ENCODE results near the gene EZH1. TPM values are rescaled to one million over a fixed set of nuclear protein-coding genes. Genes with fewer than 3 reads are reported as not detected.

EZH1 gene
- total RNA-seq, 4 donors from 2014 or later = 32.7 to 71.9 (median 43.9) TPM

GRCh38 chr17:42694524-42694923, 50.3 kb downstream of the EZH1 start:
- no peak for DNase-seq (ENCODE audit: low spot score in 2 of 2)
- H3K4me3 ChIP-seq (ENCODE audit: low read depth, poor library complexity, severe bottlenecking) = no peak overlapping the region
- whole genome bisulfite sequencing, 2 donors = 89 to 96% methylated on average over 3 of the region's 3 CpGs
- TF ChIP-seq, protein P1, sequence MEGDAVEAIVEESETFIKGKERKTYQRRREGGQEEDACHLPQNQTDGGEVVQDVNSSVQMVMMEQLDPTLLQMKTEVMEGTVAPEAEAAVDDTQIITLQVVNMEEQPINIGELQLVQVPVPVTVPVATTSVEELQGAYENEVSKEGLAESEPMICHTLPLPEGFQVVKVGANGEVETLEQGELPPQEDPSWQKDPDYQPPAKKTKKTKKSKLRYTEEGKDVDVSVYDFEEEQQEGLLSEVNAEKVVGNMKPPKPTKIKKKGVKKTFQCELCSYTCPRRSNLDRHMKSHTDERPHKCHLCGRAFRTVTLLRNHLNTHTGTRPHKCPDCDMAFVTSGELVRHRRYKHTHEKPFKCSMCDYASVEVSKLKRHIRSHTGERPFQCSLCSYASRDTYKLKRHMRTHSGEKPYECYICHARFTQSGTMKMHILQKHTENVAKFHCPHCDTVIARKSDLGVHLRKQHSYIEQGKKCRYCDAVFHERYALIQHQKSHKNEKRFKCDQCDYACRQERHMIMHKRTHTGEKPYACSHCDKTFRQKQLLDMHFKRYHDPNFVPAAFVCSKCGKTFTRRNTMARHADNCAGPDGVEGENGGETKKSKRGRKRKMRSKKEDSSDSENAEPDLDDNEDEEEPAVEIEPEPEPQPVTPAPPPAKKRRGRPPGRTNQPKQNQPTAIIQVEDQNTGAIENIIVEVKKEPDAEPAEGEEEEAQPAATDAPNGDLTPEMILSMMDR (IDR thresholded peaks at IDR 0.05) = no peak
- TF ChIP-seq POLR2A (IDR thresholded peaks at IDR 0.05) = no peak
- intact Hi-C loops (cut with DNase I; ENCODE audit: low total_unique reads) = no loop called here

- 89% methylated on average over 11 of the region's 11 CpGs for WGBS, 2 donors
- no peak overlapping the region for H3K4me3 ChIP-seq (ENCODE audit: low read depth, poor library complexity, severe bottlenecking)
- TF ChIP-seq, protein P1 (IDR thresholded peaks at IDR 0.05) = no peak
- intact Hi-C loops (cut with DNase I; ENCODE audit: low total_unique reads) = no loop called here
- DNase-seq (ENCODE audit: low spot score in 2 of 2) = no peak
These were observed 52.4 kb downstream of the EZH1 start for GRCh38 chr17:42692489-42692888.

- no peak for DNase-seq (ENCODE audit: low spot score in 2 of 2)
- TF ChIP-seq, protein P1 (IDR thresholded peaks at IDR 0.05) = no peak
- TF ChIP-seq POLR2A (IDR thresholded peaks at IDR 0.05) = no peak
- 90 to 91% methylated on average over 12 of the region's 12 CpGs for WGBS, 2 donors
- intact Hi-C loops (cut with DNase I; ENCODE audit: low total_unique reads) = no loop called here
- no peak overlapping the region for H3K4me3 ChIP-seq (ENCODE audit: low read depth, poor library complexity, severe bottlenecking)
These were observed 53.8 kb downstream of the EZH1 start for GRCh38 chr17:42691021-42691545.

- intact Hi-C loops (cut with DNase I; ENCODE audit: low total_unique reads) = no loop called here
- no peak for DNase-seq (ENCODE audit: low spot score in 2 of 2)
- WGBS, 2 donors = 78 to 91% methylated on average over 10 of the region's 10 CpGs
- TF ChIP-seq POLR2A (IDR thresholded peaks at IDR 0.05) = no peak
- no peak overlapping the region for H3K4me3 ChIP-seq (ENCODE audit: low read depth, poor library complexity, severe bottlenecking)
These were observed 54.2 kb downstream of the EZH1 start for GRCh38 chr17:42690596-42690995.

DNA sequence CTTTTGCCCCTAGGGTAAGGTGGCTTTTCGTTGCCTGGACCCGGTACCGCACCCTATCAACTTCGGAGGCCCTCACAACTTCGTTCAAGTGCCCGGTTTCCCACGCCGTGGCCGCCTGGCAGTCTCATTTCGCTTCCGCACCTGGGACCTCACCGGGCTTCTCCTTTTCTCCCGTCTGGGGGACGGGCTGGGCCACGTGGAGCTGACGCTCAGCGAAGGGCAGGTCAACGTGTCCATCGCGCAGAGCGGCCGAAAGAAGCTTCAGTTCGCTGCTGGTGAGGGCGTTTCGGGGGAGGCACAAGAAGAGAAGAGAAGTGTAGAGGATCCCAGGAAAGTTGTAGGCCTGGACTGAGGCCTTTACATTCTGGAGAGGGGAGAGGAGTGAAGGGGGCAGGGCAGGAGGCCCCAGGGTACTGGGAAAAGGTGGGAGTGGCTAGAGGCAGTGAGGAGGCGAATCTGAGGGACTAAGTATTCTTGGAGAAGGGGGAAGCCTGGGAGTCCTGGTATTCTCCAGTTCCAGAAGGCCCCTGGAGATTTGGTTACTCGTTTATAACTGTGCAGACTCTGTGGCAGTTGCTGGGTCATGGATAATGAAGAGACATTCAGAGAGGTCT, 57.0 kb downstream of the EZH1 start:
- H3K4me3 ChIP-seq (ENCODE audit: low read depth, poor library complexity, severe bottlenecking) = no peak overlapping the region
- DNase-seq (ENCODE audit: low spot score in 2 of 2) = no peak
- TF ChIP-seq, protein P1 (IDR thresholded peaks at IDR 0.05) = no peak
- TF ChIP-seq POLR2A (IDR thresholded peaks at IDR 0.05) = no peak
- WGBS, 2 donors = 81 to 83% methylated on average over 27 of the region's 27 CpGs
- intact Hi-C loops (cut with DNase I; ENCODE audit: low total_unique reads) = loop anchor here (10.0 kb wide), 1 partner anchor 113 kb away; the partner anchor contains the start of gene PSMC3IP

GRCh38 chr17:42686520-42687128, 58.2 kb downstream of the EZH1 start:
- no peak for DNase-seq (ENCODE audit: low spot score in 2 of 2)
- intact Hi-C loops (cut with DNase I; ENCODE audit: low total_unique reads) = loop anchor here (10.0 kb wide), 1 partner anchor 112 kb away; the partner anchor contains the start of gene PSMC3IP
- no peak for TF ChIP-seq POLR2A (IDR thresholded peaks at IDR 0.05)
- TF ChIP-seq, protein P1 (IDR thresholded peaks at IDR 0.05) = no peak
- H3K4me3 ChIP-seq (ENCODE audit: low read depth, poor library complexity, severe bottlenecking) = no peak overlapping the region
- WGBS, 2 donors = 80 to 82% methylated on average over 32 of the region's 32 CpGs
